Prostate gland (tissue), 2 donors: ENCODE measurements around the gene KLHL29.

Source experiments
- CTCF ChIP-seq, 4 experiments: fragments of 200-600 bp in 2 of 4; fragments of 450-650 bp in 2 of 4; sonication (generic) in 2 of 4; IDR thresholded peaks; 1 replicate in 3 of 4; 2 replicates in 1 of 4; pipeline ENCODE4 v1.5.1; 2016 to 2019; ENCODE audit warnings: antibody characterized with exemption in 4 of 4, mild to moderate bottlenecking in 2 of 4, moderate library complexity in 2 of 4
- POLR2A ChIP-seq: fragments of 450-650 bp; IDR thresholded peaks from one replicate; pipeline ENCODE4 v1.6.1; 2016; ENCODE audit warnings: antibody characterized with exemption, mild to moderate bottlenecking
- POLR2AphosphoS5 ChIP-seq: sonication (generic); formaldehyde crosslinking; IDR thresholded peaks from one replicate; pipeline ENCODE4 v1.6.1; 2017; ENCODE audit warnings: antibody characterized with exemption

GRCh38 chr2:23412556-23413155 lies 27.7 kb downstream of the KLHL29 start:
- TF ChIP-seq CTCF (IDR thresholded peaks at IDR 0.05): no peak
- TF ChIP-seq POLR2A: no peak
- no peak for TF ChIP-seq POLR2AphosphoS5
